PFSK-1 (cell line): ENCODE data around the gene PRRT4.

Source experiments
- FOXP2 ChIP-seq: optimal IDR thresholded peaks from 2 replicates; pipeline ENCODE3; 2011; ENCODE audit warnings: borderline replicate concordance, control low read depth, inconsistent platforms; ENCODE audit not compliant: insufficient read depth; ENCODE audit errors: extremely low read length, extremely low read depth
- POLR2AphosphoS5 ChIP-seq: IDR thresholded peaks from 2 replicates; pipeline ENCODE4 v1.6.1; 2012; ENCODE audit warnings: low read depth, mild to moderate bottlenecking, control low read depth, low read length, moderate library complexity

DNA sequence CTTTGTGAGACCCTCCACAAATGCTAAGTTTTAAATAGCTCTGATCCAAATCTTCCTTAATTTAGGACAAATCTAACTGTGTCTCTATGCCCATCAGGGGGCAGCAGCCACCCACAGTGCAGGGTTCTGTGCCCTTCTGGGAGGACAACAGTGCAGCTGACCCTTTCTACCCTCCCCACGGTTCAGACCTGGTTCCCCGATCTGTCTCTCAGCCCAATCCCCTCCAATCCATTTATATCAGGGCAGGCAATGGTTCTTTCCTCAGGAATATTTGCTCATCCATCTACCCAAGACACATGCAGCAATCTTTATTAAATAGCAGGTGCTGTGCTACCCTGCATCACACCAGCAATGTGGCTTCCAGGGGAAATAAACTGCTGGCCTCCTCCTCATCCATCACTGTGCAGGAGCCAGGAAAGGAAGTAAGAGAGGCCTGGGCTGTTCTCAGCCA is 13.8 kb downstream of the PRRT4 start:
- no peak for TF ChIP-seq FOXP2
- TF ChIP-seq POLR2AphosphoS5: no peak
